ENCODE measurements around the gene PRMT3. TPM values are rescaled to one million over a fixed set of nuclear protein-coding genes. Genes with fewer than 3 reads are reported as not detected.
A peak's percentile ranks its signal among the peaks of the same experiment; 100 is the strongest.
"Not testable (repeated sequence)": the region's sequence is repeated elsewhere in the genome, so short reads cannot be mapped to it uniquely, and the experiment has no call there.

PRMT3 gene
- total RNA-seq, 8 experiments from 2014 or later, result 12.6 to 35.1 (median 17.1) TPM

DNA sequence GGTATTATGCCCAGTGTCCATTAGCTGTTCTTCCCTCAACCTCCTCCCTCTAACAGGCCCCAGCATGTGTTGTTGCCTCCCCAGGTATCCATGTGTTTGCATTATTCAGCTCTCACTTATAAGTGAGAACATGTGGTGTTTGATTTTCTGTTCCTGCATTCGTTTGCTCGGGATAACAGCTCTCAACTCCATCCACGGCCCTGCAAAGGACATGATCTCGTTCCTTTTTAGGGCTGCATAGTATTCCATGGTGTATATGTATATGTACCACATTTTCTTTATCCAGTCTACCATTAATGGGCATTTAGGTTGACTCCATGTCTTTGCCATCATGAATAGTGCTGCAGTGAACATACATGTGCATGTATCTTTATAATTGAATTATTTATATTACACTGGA, 82.8 kb downstream of the PRMT3 start:
- WGBS, 10 experiments, result 87 to 100% (median 97%) methylated on average over 1 to 4 of the region's 4 CpGs; no CpG with 5 or more reads in 3 of the 10 experiments
- ATAC-seq (replicated peaks in 6 of 8), result no peak
- no peak overlapping the region for H3K4me3 ChIP-seq
- in situ Hi-C loops (cut with MboI; ENCODE audit: low pct_unique_long_range_greater_than_20kb in 2 of 9, low sequenced_read_pairs in 9 of 9, unreplicated experiment in 9 of 9), result no loop called here
- peaks cover 5 to 12% of the 10 kb centered on the region in 2 donors for H3K4me1 ChIP-seq (replicated peaks in 1 of 2)
- no peak overlapping the region for H3K27ac ChIP-seq

DNA sequence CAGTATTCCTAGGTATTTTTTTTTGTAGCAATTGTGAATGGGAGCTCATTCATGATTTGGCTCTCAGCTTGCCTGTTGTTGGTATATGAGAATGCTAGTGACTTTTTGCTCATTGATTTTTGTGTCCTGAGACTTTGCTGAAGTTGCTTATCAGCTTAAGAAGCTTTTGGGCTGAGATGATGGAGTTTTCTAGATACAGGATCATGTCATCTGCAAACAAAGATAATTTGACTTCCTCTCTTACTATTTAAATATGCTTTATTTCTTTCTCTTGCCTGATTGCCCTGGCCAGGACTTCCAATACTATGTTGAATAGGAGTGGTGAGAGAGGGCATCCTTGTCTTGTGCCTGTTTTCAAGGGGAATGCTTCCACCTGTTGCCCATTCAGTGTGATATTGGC, 84.4 kb downstream of the PRMT3 start:
- H3K4me3 ChIP-seq; ATAC-seq (replicated peaks in 6 of 8); H3K27ac ChIP-seq; in situ Hi-C loops (cut with MboI; ENCODE audit: low pct_unique_long_range_greater_than_20kb in 2 of 9, low sequenced_read_pairs in 9 of 9, unreplicated experiment in 9 of 9): not testable (repeated sequence)
- peaks cover 6 to 12% of the 10 kb centered on the region in 2 donors for H3K4me1 ChIP-seq (replicated peaks in 1 of 2)

DNA sequence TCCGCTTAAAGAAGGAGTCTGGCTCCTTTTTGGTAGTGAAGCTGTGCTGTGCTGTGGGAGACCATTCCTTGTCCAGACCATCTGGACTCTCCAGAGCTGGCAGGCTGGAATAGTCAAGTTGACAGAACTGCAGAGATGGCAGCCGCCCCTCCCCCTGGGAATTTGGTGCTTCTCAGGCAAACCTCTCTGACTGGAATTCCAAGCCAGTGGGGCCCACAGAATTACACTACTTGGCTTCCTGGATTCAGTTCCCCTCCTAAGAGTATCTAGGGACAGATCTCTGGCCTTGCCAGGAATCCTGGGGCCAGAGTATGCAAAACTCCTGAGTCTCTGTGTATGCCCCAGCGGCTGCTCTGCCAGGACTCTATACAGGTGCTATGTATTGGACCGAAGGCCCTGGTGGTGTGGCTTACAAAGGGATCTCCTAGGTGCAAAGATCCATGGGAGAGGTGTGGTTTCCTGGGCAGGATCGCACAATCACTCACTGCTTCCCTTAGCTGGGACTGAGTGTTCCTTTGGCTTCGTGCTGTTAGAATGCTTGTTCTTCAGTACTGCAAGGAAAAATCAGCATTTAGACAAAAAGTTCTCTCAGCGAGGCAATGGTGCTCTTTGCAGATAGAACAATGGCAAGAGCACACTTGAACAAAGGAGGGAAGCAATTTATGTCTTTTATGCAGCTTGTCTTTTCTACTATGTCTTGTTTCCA, 86.8 kb downstream of the PRMT3 start:
- ATAC-seq (replicated peaks in 6 of 8), result peak; percentile 18 to 92 (median 83)
- Histone ChIP-seq H3K27ac (peak overlapping the region; percentile 57 to 70), H3K4me3 (peak overlapping the region in 1 of 5 donors; percentile 0), H3K4me1 (replicated peaks in 1 of 2) (peaks cover 6 to 12% of the 10 kb centered on the region in 2 donors)
- in situ Hi-C loops (cut with MboI; ENCODE audit: low pct_unique_long_range_greater_than_20kb in 2 of 9, low sequenced_read_pairs in 9 of 9, unreplicated experiment in 9 of 9), result no loop called here
- WGBS, 10 experiments, result 0 to 100% (median 46%) methylated on average over 1 to 4 of the region's 7 CpGs; no CpG with 5 or more reads in 3 of the 10 experiments

- WGBS, 10 experiments, result 86 to 100% (median 100%) methylated on average over 1 to 2 of the region's 2 CpGs; no CpG with 5 or more reads in 3 of the 10 experiments
- Histone ChIP-seq H3K27ac (peak overlapping the region; percentile 38 to 45), H3K4me3 (no peak overlapping the region), H3K4me1 (replicated peaks in 1 of 2) (peaks cover 6 to 12% of the 10 kb centered on the region in 2 donors)
- peak in 5 of 8 experiments; percentile 16 to 45 (median 27) for ATAC-seq (replicated peaks in 6 of 8)
- in situ Hi-C loops (cut with MboI; ENCODE audit: low pct_unique_long_range_greater_than_20kb in 2 of 9, low sequenced_read_pairs in 9 of 9, unreplicated experiment in 9 of 9), result no loop called here
Observed at GRCh38 chr11:20474882-20475517, 87.5 kb downstream of the PRMT3 start.

GRCh38 chr11:20477418-20478090, 90.0 kb downstream of the PRMT3 start:
- 33 to 97% (median 84%) methylated on average over 1 to 6 of the region's 7 CpGs; no CpG with 5 or more reads in 1 of the 10 experiments for WGBS, 10 experiments
- no peak overlapping the region for H3K27ac ChIP-seq
- no peak for ATAC-seq (replicated peaks in 6 of 8)

DNA sequence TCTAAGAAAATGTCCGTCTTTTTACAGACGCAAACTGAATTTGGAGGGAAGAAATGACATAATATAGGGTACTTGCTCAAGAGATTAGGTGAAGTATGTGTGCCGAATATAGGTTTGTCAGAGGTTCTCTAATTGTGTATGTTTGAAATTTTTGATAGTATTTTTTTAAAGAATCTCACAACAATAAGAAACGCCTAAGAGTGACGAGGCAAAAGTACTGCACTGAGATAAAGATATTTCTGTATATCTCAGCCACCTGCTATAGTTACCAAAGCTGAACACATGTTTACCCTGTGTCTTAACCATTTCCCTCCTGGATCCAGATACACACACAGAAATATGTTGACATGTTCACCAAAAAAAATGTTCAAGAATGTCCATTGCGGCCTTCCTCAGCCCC, 92.0 kb downstream of the PRMT3 start:
- Histone ChIP-seq H3K27ac (no peak overlapping the region), H3K4me3 (no peak overlapping the region), H3K4me1 (replicated peaks in 1 of 2) (peaks cover 3 to 7% of the 10 kb centered on the region in 2 donors)
- no peak for ATAC-seq (replicated peaks in 6 of 8)
- WGBS, 10 experiments, result 81 to 100% (median 96%) methylated on average over 3 to 6 of the region's 6 CpGs
- in situ Hi-C loops (cut with MboI; ENCODE audit: low pct_unique_long_range_greater_than_20kb in 2 of 9, low sequenced_read_pairs in 9 of 9, unreplicated experiment in 9 of 9), result no loop called here

More at GRCh38 chr11:20477418-20478090, 90.0 kb downstream of the PRMT3 start:
- peaks cover 6 to 12% of the 10 kb centered on the region in 2 donors for H3K4me1 ChIP-seq (replicated peaks in 1 of 2)
- no peak overlapping the region for H3K4me3 ChIP-seq
- in situ Hi-C loops (cut with MboI; ENCODE audit: low pct_unique_long_range_greater_than_20kb in 2 of 9, low sequenced_read_pairs in 9 of 9, unreplicated experiment in 9 of 9), result no loop called here

- 80 to 100% (median 93%) methylated on average over 1 of the region's 1 CpG; no CpG with 5 or more reads in 3 of the 10 experiments for WGBS, 10 experiments
- in situ Hi-C loops (cut with MboI; ENCODE audit: low pct_unique_long_range_greater_than_20kb in 2 of 9, low sequenced_read_pairs in 9 of 9, unreplicated experiment in 9 of 9), result no loop called here
- Histone ChIP-seq H3K4me1 (replicated peaks in 1 of 2) (no peaks in the 10 kb centered on the region), H3K27ac (no peak overlapping the region), H3K4me3 (no peak overlapping the region)
- ATAC-seq (replicated peaks in 6 of 8), result no peak
Observed at GRCh38 chr11:20483931-20484330, 96.4 kb downstream of the PRMT3 start.

GRCh38 chr11:20484416-20484815, 96.9 kb downstream of the PRMT3 start:
- ATAC-seq (replicated peaks in 6 of 8); H3K27ac ChIP-seq; H3K4me3 ChIP-seq; in situ Hi-C loops (cut with MboI; ENCODE audit: low pct_unique_long_range_greater_than_20kb in 2 of 9, low sequenced_read_pairs in 9 of 9, unreplicated experiment in 9 of 9); H3K4me1 ChIP-seq (replicated peaks in 1 of 2): not testable (repeated sequence)
- WGBS, 10 experiments, result 83 to 100% (median 86%) methylated on average over 1 of the region's 1 CpG; no CpG with 5 or more reads in 5 of the 10 experiments

DNA sequence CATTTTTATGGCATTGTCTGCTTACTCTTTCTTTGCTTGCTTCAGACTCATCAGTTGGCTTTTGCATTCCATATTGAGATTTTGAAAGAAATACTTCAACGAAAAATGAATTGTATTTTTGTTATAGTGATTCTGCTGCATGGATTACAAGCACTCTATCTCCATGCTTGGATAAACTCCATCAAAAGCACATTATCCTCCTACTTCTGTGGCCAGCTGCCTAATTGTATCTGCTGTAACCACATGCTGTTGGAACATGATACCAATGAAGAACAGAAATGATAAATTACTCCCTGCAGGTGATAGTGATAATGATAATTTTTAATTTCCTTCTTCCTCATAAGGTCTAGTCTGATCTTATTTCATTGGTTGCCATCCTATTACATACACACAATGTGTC, 100.8 kb downstream of the PRMT3 start:
- no peaks in the 10 kb centered on the region for H3K4me1 ChIP-seq (replicated peaks in 1 of 2)
- WGBS, 10 experiments, result 0 to 100% (median 73%) methylated on average over 1 of the region's 1 CpG; no CpG with 5 or more reads in 2 of the 10 experiments
- peak in 1 of 8 experiments; percentile 28 for ATAC-seq (replicated peaks in 6 of 8)
- H3K27ac ChIP-seq, result no peak overlapping the region
- no peak overlapping the region for H3K4me3 ChIP-seq
- in situ Hi-C loops (cut with MboI; ENCODE audit: low pct_unique_long_range_greater_than_20kb in 2 of 9, low sequenced_read_pairs in 9 of 9, unreplicated experiment in 9 of 9), result no loop called here

- no peak for ATAC-seq (replicated peaks in 6 of 8)
- H3K4me3 ChIP-seq, result no peak overlapping the region
- no peak overlapping the region for H3K27ac ChIP-seq
- in situ Hi-C loops (cut with MboI; ENCODE audit: low pct_unique_long_range_greater_than_20kb in 2 of 9, low sequenced_read_pairs in 9 of 9, unreplicated experiment in 9 of 9), result no loop called here
- WGBS, 10 experiments, result 67 to 100% (median 86%) methylated on average over 1 of the region's 1 CpG; no CpG with 5 or more reads in 4 of the 10 experiments
- H3K4me1 ChIP-seq (replicated peaks in 1 of 2), result no peaks in the 10 kb centered on the region
Observed at GRCh38 chr11:20489948-20490347, 102.4 kb downstream of the PRMT3 start.

GRCh38 chr11:20493340-20493739, 105.8 kb downstream of the PRMT3 start:
- Histone ChIP-seq H3K27ac (no peak overlapping the region), H3K4me3 (no peak overlapping the region), H3K4me1 (replicated peaks in 1 of 2) (no peaks in the 10 kb centered on the region)
- 80 to 100% (median 95%) methylated on average over 1 to 4 of the region's 4 CpGs for WGBS, 10 experiments
- in situ Hi-C loops (cut with MboI; ENCODE audit: low pct_unique_long_range_greater_than_20kb in 2 of 9, low sequenced_read_pairs in 9 of 9, unreplicated experiment in 9 of 9), result no loop called here
- no peak for ATAC-seq (replicated peaks in 6 of 8)

GRCh38 chr11:20497124-20497792, 109.7 kb downstream of the PRMT3 start:
- Histone ChIP-seq H3K27ac (no peak overlapping the region), H3K4me1 (replicated peaks in 1 of 2) (peaks cover 0 to 2% of the 10 kb centered on the region in 2 donors), H3K4me3 (no peak overlapping the region)
- in situ Hi-C loops (cut with MboI; ENCODE audit: low pct_unique_long_range_greater_than_20kb in 2 of 9, low sequenced_read_pairs in 9 of 9, unreplicated experiment in 9 of 9), result no loop called here
- ATAC-seq (replicated peaks in 6 of 8), result no peak
- WGBS, 10 experiments, result 55 to 100% (median 76%) methylated on average over 2 to 5 of the region's 5 CpGs

- Histone ChIP-seq H3K4me3 (no peak overlapping the region), H3K27ac (no peak overlapping the region), H3K4me1 (replicated peaks in 1 of 2) (peaks cover 0 to 2% of the 10 kb centered on the region in 2 donors)
- ATAC-seq (replicated peaks in 6 of 8), result no peak
- in situ Hi-C loops (cut with MboI; ENCODE audit: low pct_unique_long_range_greater_than_20kb in 2 of 9, low sequenced_read_pairs in 9 of 9, unreplicated experiment in 9 of 9), result no loop called here
Observed at GRCh38 chr11:20501252-20501651, 113.7 kb downstream of the PRMT3 start.
